ENCODE data around the gene RBM20. TPM values are rescaled to one million over a fixed set of nuclear protein-coding genes. Genes with fewer than 3 reads are reported as not detected.
A peak's percentile ranks its signal among the peaks of the same experiment; 100 is the strongest.

RBM20 gene
- total and polyA plus RNA-seq, 2 experiments from 2014 or later: not detected

- Histone ChIP-seq H3K79me2 (ENCODE audit: insufficient read depth) (no peaks in the 10 kb centered on the region), H3K9ac (no peak overlapping the region), H3K4me3 (no peak overlapping the region), H3F3A (ENCODE audit: insufficient read depth) (peaks cover 17% of the 10 kb centered on the region), H3K36me3 (ENCODE audit: low read depth) (no peaks in the 10 kb centered on the region), H3K4me2 (ENCODE audit: unreplicated experiment) (no peak overlapping the region), H3K27me3 (replicated peaks; ENCODE audit: insufficient read depth) (peaks cover 30% of the 10 kb centered on the region), H3K9me2 (ENCODE audit: insufficient read depth) (no peaks in the 10 kb centered on the region), H4K20me1 (ENCODE audit: insufficient read depth) (no peaks in the 10 kb centered on the region), H2AFZ (no peak overlapping the region), H3K4me1 (ENCODE audit: insufficient read depth) (peaks cover 6% of the 10 kb centered on the region; the same call in 1 of the 2 replicates), H3K9me3 (ENCODE audit: low read depth) (no peaks in the 10 kb centered on the region), H3K27ac (no peak overlapping the region)
- in situ Hi-C loops (cut with MboI): no loop called here
- DNase-seq: no peak
- 18 to 33% methylated on average over 1 of the region's 1 CpG for WGBS, 2 experiments (ENCODE audit: low coverage in 1 of 2, low lambda C conversion rate in 2 of 2, missing lambda C conversion rate in 2 of 2)
- TF ChIP-seq EZH2 (IDR thresholded peaks at IDR 0.05; ENCODE audit: insufficient read depth, poor library complexity, severe bottlenecking): no peak
- TF ChIP-seq EZH2phosphoT487 (IDR thresholded peaks at IDR 0.05; ENCODE audit: insufficient read depth, low read depth): no peak
Observed at GRCh38 chr10:110650265-110650668, 6.1 kb downstream of the RBM20 start.

GRCh38 chr10:110651044-110651958, 7.2 kb downstream of the RBM20 start:
- Histone ChIP-seq H3K9me2 (ENCODE audit: insufficient read depth) (no peaks in the 10 kb centered on the region), H3K4me3 (peak overlapping the region; percentile 36), H3K36me3 (ENCODE audit: low read depth) (no peaks in the 10 kb centered on the region), H3K9ac (peak overlapping the region; percentile 43), H3K27me3 (replicated peaks; ENCODE audit: insufficient read depth) (peaks cover 20% of the 10 kb centered on the region), H4K20me1 (ENCODE audit: insufficient read depth) (no peaks in the 10 kb centered on the region), H3K27ac (peak overlapping the region; percentile 48), H3K4me1 (ENCODE audit: insufficient read depth) (peaks cover 6% of the 10 kb centered on the region; the same call in 1 of the 2 replicates), H2AFZ (peak overlapping the region; percentile 25; the same call in 1 of the 2 replicates), H3K9me3 (ENCODE audit: low read depth) (no peaks in the 10 kb centered on the region), H3K79me2 (ENCODE audit: insufficient read depth) (no peaks in the 10 kb centered on the region), H3K4me2 (ENCODE audit: unreplicated experiment) (peak overlapping the region; percentile 61), H3F3A (ENCODE audit: insufficient read depth) (peaks cover 17% of the 10 kb centered on the region)
- peak; percentile 84 for DNase-seq
- in situ Hi-C loops (cut with MboI): no loop called here
- no peak for TF ChIP-seq EZH2phosphoT487 (IDR thresholded peaks at IDR 0.05; ENCODE audit: insufficient read depth, low read depth)
- TF ChIP-seq EZH2 (IDR thresholded peaks at IDR 0.05; ENCODE audit: insufficient read depth, poor library complexity, severe bottlenecking): no peak
- 41 to 45% methylated on average over 12 of the region's 12 CpGs for WGBS, 2 experiments (ENCODE audit: low coverage in 1 of 2, low lambda C conversion rate in 2 of 2, missing lambda C conversion rate in 2 of 2)

- Histone ChIP-seq H3K36me3 (ENCODE audit: low read depth) (no peaks in the 10 kb centered on the region), H3K27ac (no peak overlapping the region), H2AFZ (no peak overlapping the region), H3K9ac (no peak overlapping the region), H4K20me1 (ENCODE audit: insufficient read depth) (no peaks in the 10 kb centered on the region), H3K4me1 (ENCODE audit: insufficient read depth) (peaks cover 6% of the 10 kb centered on the region; the same call in 1 of the 2 replicates), H3K9me2 (ENCODE audit: insufficient read depth) (no peaks in the 10 kb centered on the region), H3K4me3 (no peak overlapping the region), H3K4me2 (ENCODE audit: unreplicated experiment) (peak overlapping the region; percentile 61), H3K27me3 (replicated peaks; ENCODE audit: insufficient read depth) (peaks cover 7% of the 10 kb centered on the region), H3K9me3 (ENCODE audit: low read depth) (no peaks in the 10 kb centered on the region), H3K79me2 (ENCODE audit: insufficient read depth) (no peaks in the 10 kb centered on the region), H3F3A (ENCODE audit: insufficient read depth) (peaks cover 17% of the 10 kb centered on the region)
- in situ Hi-C loops (cut with MboI): no loop called here
- 84 to 85% methylated on average over 6 of the region's 6 CpGs for WGBS, 2 experiments (ENCODE audit: low coverage in 1 of 2, low lambda C conversion rate in 2 of 2, missing lambda C conversion rate in 2 of 2)
- no peak for TF ChIP-seq EZH2 (IDR thresholded peaks at IDR 0.05; ENCODE audit: insufficient read depth, poor library complexity, severe bottlenecking)
- TF ChIP-seq EZH2phosphoT487 (IDR thresholded peaks at IDR 0.05; ENCODE audit: insufficient read depth, low read depth): no peak
- no peak for DNase-seq
Observed at GRCh38 chr10:110652475-110653118, 8.5 kb downstream of the RBM20 start.

GRCh38 chr10:110655320-110655719, 11.2 kb downstream of the RBM20 start:
- no peaks in the 10 kb centered on the region for H4K20me1 ChIP-seq (ENCODE audit: insufficient read depth)
- DNase-seq: no peak
- no peaks in the 10 kb centered on the region for H3K9me3 ChIP-seq (ENCODE audit: low read depth)
- H3K4me1 ChIP-seq (ENCODE audit: insufficient read depth): peaks cover 6% of the 10 kb centered on the region; the same call in 1 of the 2 replicates
- no peak overlapping the region for H3K4me3 ChIP-seq
- H3K9ac ChIP-seq: no peak overlapping the region
- peaks cover 17% of the 10 kb centered on the region for H3F3A ChIP-seq (ENCODE audit: insufficient read depth)
- in situ Hi-C loops (cut with MboI): no loop called here
- no peak overlapping the region for H3K4me2 ChIP-seq (ENCODE audit: unreplicated experiment)
- TF ChIP-seq EZH2phosphoT487 (IDR thresholded peaks at IDR 0.05; ENCODE audit: insufficient read depth, low read depth) (no peak), EZH2 (IDR thresholded peaks at IDR 0.05; ENCODE audit: insufficient read depth, poor library complexity, severe bottlenecking) (no peak)
- WGBS, 2 experiments (ENCODE audit: low coverage in 1 of 2, low lambda C conversion rate in 2 of 2, missing lambda C conversion rate in 2 of 2): 14 to 22% methylated on average over 1 of the region's 1 CpG
- no peaks in the 10 kb centered on the region for H3K27me3 ChIP-seq (replicated peaks; ENCODE audit: insufficient read depth)
- H2AFZ ChIP-seq: no peak overlapping the region
- no peaks in the 10 kb centered on the region for H3K9me2 ChIP-seq (ENCODE audit: insufficient read depth)
- no peaks in the 10 kb centered on the region for H3K36me3 ChIP-seq (ENCODE audit: low read depth)
- no peaks in the 10 kb centered on the region for H3K79me2 ChIP-seq (ENCODE audit: insufficient read depth)
- no peak overlapping the region for H3K27ac ChIP-seq
